HG02943 (cell line): ENCODE results near the gene AFF3.

Experiments used
- ATAC-seq: cut with Tn5 transposase; IDR thresholded peaks from one replicate; pipeline ENCODE4 v1.9.1; 2021; ENCODE audit warnings: mild to moderate bottlenecking, low read depth, moderate library complexity; ENCODE audit not compliant: unreplicated experiment

The AFF3 gene

DNA sequence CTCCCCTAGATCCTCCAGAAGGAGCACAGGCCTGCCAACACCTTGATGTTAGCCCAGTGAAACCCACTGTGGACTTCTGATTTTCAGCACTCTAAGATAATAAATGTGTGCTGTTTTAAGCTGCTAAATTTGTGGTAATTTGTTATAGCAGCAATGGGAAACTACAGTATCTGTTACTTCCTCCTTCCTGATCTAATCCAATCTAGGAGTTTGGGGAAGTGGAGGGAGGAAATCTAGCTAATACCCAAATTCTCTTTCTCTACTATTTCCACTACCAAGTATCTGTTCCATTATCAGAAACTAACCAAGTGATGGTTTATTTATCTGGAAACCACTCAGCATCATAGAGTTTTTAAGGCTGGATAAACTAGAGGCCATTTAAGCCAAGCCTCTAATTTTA lies 64.9 kb downstream of the AFF3 start:
- ATAC-seq: no peak

DNA sequence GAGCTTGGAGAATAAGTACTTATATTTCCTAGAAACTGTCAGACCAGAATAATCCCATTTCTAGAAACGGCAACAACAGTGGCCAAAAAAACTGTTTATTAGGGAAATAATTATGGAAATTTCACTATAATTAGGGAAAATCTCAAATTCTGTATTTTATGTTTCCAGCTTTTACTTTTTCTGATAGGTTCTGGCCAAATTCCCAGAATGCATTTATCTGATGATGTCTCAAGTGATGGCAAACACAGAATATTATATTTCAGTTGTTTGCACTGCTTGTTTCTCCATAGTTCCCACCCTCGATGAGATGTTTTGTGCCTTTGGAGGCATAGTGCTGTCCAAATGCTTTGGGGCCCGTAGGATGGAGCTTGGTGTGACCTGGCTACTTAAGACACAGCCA lies 66.9 kb downstream of the AFF3 start:
- no peak for ATAC-seq

DNA sequence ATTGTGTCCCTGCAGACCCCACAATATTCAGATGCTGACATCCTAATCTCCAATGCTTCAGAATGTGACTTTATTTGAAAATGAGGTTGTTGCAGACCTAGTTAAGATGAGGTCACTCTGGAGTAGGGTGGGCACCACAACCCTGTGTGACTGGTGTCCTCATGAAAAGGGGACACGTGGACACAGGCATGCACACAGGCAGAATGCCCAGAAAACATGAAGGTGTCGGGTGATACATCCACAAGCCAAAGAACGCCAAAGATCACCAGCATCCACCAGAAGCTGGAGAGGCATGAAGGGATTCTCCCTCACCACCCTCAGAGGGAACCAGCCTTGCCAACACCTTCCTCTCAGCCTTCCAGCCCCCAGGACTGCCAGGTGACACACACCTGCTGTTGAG lies 69.3 kb downstream of the AFF3 start:
- ATAC-seq: no peak

DNA sequence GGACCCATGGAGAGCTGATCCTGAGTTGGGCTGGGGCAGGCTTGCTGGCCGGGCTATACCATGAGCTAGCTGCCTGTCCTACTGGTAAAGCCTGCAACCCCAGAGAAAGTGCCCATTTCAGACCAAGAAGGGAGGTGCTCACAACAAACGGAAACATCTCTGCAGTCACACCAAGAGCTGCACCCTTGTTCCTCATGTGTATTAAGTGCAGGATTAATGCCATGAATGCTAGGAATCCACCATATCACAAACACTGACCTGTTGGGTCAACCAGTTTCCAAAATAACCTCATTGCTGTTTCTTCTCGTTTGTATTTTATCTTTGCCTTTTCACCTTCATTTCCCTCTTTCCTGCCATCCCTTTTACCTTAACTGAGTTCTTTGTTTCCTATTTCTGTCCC lies 69.9 kb downstream of the AFF3 start:
- ATAC-seq: no peak

DNA sequence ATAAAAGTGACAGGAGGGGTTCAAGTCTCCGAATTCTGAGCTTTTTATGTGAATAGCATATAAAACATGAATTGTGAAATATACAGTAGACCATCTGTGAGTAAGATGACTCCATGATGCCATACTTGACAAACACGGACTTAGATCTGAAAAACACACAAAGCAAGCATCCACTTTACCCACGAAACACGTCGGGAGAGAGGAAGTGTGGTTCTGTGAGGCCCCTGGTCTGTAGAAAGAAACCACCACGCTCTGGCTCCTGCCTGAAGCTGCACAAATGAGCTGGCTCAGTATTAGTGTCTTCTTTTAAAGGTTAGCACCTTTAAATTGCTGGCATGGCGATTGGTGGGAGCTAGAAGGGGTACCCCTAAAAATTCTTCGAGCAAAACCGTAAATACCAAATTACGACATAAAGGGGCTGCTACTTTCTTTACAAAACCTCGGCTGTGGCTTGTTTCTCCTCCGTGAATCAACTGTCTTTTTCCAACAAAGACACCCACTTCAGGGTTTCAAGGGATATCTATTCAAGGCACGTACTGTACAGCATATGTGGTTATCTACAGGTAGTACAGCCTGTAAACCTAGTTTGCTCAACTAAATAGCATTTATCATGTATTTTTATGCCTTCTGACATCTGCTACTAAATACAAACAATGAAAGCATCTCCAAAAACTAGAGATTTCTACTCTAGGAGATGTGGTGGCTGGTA lies 70.9 kb downstream of the AFF3 start:
- no peak for ATAC-seq

DNA sequence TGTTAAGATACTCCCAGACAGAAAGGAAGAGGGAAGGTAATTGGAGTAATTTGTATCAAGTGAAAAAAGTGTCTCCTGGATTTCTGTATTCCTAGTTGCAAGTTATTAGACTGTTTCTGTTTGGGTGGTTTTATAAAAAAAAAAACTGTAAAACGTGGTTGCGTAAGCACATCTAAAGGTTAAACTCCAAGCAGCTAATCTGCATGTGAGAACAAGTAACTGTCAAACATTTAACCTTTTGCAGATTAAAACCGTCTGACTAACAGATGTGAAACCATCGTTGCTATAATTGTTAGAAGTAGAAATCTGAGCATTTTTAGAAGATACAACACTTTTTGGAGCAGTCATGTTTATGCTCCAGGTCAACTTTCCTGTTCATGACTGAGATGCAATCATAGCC lies 72.3 kb downstream of the AFF3 start:
- no peak for ATAC-seq

DNA sequence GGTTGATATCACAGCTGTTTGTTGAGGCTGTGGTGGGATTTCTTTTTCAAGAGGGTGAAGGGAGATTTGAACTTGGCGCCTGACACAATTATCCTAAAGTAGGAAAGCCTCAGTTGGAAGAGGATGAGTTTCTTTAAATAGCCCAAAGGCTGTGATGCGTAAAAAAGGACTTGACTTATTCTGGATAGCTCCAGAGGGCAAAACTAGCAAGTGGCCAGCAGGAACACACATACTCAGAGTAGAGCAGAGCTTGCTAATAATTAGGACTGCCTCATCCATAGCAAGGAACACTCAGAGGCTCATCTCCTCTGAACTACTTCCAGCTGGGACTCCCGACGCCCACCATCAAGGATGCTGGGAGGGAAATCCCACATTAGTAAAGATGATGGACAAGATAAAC lies 74.0 kb downstream of the AFF3 start:
- no peak for ATAC-seq

DNA sequence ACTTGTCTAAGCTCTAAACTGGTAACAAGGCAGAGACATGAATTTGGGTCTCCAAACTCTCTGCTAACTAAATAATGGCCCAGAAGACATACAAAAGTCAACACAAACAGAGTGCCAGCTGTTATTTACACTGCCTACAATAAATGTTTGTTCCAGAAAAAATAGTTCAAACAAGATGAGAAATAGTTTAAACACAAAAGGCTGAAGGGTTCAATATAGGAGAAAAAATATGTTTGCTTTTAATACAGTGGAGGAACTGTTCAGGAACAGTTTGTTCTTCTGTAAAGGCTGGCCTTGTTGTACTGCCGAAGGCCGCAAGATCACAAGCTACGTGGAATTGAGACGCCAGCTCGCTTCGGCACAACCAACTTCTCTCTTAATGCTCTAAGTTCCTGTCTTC lies 74.6 kb downstream of the AFF3 start:
- ATAC-seq: no peak

DNA sequence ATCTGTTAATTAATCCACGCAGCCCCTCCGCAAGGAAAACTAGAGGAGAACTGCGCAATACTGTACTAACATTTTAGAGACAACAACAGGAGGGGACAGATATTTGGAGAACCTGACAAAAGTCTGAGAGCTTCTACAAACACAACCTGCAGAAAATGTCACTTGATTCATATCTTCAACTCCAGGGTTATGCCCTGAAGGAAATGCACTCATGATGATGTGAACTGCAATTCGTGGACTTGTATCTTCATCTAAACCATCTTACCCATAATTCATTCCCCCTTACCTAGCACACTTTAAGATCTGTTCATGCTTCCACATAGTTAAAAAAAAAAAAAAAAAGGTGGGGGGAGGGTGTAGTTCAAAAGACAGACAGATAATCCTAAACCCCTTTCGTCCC lies 75.5 kb downstream of the AFF3 start:
- no peak for ATAC-seq

DNA sequence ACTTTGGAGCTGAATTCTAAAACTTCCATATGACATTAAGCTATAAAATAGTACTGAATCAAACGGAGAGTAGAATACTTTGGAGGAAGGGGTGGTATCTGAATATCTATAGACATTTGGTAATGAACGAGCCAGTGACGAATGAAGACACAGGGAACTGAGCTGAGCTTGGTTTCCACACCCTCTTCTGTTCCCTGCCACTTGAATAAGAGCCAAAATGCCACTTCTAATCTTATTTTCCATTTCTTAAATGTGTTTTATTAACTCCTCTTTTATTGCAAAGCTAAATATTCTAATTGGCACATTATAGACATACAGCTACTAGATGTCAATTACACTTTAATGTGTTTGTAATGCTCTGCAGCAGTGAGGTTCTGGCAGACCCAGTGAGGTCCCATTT lies 76.1 kb downstream of the AFF3 start:
- no peak for ATAC-seq

DNA sequence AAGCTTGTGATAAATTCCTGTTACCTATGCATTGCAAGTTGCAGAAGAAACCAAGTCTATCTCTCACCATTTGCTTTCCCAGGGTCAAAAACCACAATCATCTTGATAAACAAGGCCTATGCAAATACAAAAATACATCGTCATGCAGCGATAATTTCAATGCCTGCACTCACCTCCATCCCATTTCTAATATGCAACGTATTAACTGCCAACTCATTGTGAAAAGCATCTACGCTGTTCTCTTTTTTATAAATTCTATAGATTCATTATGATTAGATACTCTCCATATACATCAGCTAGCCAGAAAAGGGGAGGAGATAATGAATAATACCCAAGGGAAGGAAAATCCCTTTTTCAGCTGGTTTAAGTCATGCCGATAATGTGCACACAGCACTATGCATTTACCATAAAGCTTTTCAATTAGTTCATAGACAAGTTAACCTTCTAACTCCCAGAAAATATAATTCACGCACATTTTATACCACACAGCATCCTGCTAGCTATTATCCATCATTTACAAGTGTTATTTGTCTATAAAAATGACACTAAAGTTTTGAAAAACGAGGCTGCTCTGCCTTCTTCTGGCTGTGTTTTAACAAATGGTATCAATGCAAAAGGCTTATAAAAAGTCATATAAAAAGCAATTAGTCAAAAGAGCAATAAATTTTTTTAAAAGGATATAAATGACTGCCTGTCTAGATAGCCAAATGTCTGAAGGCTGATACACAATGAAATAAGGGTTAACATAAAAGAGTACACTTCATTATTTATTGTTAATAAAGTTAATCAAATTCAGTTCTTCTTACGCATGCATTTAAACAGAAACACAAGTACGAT lies 77.6 kb downstream of the AFF3 start:
- no peak for ATAC-seq

DNA sequence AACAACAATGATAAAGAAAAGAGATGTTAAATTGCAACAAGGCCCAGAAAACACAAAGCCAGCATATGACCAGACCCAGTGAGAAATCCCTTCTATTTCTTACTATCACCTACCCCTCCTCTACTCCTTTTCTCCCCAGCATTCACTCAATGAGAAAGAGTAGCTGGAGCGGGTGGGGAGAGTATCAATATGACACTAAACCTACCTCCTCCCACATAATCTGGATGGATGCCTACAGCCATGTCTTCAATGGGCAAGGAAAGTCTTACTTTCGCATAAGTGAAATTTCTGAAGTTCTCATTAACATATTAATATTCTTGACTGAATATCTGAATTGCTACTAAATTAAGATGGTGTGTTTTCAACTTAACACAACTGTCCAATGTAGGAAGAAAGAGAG lies 78.2 kb downstream of the AFF3 start:
- ATAC-seq: no peak

DNA sequence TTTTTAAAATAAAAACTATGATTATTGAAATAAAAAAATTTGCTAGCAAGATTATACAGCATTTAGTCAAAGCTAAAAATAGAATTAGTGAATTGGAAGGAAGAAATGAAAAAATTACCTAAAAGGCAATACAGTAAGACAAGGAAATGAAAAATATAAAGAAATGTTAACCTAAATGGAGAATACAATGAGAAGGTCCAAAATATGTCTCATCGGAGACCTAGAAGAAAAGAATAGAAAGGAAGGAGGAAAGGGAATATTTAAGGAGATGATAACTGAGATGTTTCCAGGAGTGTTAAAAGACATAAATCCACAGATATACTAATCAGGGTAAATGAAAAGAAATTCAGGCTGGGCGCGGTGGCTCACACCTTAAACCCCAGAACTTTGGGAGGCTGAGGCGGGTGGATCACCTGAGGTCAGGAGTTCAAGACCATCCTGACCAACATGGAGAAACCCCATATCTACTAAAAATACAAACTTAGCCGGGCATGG lies 78.9 kb downstream of the AFF3 start:
- no peak for ATAC-seq

DNA sequence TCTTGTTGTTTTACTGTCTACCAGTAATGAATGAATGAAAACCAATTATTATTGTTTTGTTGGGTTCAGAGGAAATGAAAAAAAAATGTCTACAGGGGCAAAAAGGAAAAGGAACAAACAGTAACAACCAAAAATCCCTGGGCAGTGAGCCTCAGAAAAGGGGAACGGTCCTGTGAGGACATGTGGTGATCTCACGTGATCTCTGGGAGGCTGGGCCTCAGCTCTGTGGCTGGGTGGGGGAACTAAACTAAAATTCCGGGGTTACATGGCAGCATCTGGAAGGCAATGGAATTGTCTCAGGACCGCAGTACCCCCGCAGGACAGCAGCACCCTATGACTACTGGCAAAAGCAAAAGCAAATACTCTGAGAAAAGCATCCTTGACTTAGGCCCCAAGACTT lies 80.1 kb downstream of the AFF3 start:
- ATAC-seq: no peak

DNA sequence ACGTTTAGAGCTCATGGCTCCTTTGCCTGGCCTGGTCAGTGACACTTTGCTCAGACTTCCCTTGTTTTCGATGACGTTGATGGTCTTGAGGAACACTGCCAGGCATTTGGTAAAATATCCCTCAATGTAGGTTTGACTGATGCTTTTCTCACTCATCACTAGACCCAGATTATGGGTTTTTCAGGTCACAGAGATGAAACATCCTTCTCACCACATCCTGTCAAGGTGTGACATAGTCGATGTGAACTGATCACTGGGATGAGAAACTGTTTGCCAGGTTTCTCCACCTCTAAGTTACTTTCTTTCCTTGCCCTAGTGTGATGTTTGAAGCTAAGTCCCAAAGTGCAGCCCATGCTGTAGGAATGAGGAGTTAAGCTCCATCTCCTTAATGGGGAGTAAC lies 81.5 kb downstream of the AFF3 start:
- no peak for ATAC-seq

DNA sequence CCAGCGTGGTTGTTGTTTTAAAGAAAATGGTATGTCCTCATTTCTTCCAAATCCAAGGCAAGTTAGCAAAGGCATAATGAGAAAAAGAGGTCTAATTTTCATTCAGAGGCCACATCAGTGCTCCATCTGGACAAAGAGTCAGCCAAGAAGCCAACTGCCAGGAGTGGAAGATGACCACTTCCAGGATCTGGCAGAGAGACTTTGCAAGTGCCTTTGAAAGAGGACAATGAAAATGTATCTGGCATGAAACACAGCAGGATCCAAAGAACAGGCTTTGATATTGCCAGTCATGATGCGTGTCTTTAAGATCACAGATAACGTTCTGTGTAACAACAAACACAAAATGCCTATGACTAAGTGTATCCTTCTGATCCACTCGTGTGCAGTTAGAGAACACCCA lies 82.8 kb downstream of the AFF3 start:
- no peak for ATAC-seq

DNA sequence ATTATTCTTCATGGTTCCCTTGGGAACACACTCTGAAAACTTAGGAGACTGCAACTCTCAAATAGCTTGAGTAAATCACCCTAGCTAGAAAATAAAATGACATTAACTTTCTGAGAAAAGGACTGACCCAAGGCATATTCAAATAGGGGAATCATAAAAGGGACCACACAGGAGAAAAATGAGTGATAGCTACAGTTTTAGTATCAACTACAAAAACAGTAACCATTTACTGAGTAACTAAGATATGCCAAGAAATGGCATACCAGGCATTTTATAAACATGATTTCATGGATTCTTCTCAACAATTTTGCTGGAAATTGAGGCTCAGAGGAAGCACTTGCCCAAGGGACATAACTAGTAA lies 84.5 kb downstream of the AFF3 start:
- no peak for ATAC-seq

DNA sequence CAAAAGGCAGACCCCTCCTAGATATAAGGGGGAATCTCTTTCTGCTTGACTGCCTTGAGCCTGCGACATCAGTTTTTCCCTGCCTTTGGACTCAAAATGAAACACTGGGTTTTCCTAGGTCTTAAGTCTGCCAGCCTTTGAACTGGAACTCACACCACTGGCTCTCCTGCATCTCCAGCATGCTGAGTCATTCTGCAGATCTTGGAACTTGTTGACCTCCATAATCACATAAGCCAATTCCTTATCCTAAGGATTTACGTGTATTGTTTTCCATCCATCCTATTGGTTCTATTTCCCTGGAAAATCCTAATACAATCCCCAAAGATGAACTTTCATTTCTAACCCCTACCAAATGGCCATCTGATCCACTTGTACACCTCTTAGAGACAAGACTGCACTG lies 88.0 kb downstream of the AFF3 start:
- ATAC-seq: no peak

DNA sequence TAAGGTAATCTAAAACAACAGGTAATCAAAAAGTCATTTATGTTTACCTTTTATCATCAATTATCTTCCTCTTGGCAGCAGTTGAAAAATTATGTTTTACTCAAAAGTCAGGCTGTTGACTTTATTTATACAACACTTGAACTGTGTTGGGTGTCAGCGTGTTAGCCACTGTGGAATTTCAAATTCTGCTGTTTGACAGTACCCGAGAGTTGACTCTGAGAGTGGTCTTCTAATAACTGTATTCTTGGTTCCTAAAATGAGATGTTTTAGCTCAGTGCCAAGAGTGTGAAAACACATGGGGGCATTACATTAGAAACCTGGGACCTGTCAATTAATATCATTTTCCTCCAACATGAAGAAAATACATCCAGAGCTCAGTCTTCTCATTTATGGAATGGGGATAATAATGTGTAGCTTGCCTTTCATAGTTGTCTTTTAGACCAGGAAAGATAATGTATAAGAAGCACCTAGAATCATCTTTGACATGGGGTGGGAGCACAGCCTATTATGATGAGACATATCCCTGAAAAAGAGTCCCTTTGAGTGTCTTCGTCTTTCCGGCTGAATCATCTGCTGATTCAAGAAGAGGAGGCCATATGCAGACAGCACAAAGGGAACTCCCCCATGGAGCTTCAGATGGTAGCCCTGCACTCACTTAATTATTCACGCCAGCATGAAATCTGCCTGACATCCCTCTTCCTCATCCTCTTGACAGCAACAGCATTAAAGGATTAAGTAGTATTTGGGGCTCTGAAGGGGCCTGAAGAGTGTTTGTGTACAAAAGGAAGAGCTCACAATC lies 89.1 kb downstream of the AFF3 start:
- no peak for ATAC-seq

DNA sequence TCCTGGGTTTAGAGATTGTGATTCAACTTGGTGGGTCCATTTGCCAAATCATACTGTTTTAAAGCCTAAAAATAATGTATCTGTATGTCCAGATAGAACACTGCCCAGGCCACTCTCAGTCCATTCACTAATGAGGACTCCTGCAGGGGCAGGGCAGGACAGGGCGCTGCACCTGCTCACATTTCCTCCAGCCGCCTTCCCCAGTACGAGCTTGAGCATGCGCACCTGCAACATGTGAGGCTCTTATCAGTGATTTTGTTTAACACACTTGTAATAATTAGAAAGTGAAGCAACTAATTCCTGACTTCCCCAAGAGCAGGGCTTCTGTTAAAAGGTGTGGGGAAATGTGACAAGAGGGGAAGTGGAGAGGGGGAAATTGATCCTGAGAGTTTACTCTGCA lies 89.7 kb downstream of the AFF3 start:
- no peak for ATAC-seq

DNA sequence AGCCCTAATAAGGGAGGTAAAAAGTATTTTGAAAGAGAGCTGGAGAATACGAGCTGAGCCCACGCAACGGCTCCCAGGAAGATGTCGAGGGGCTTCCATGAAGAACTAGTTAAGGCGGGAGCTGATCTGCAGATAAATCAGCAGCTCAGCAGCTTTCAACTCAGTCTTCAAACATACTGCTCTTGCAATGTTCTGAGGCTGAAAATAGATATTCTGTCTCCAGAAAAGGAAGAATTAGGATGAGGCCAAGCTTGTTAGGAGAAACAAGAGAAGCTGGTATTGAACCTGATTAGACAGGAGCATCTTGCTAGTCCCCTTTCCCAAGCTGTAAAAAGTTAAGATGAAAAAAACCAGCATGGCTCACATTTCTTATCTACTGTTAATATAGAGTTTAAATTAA lies 91.1 kb downstream of the AFF3 start:
- ATAC-seq: no peak
